ENCODE measurements around the gene PXN. TPM values are rescaled to one million over a fixed set of nuclear protein-coding genes. Genes with fewer than 3 reads are reported as not detected.

PXN gene
- 5.8 TPM for total RNA-seq

GRCh38 chr12:120265473-120266179 is at the start of gene PXN:
Gene PXN (minus strand): TSS chr12:120265730. CDS start chr12:120265629, 101 bp downstream.

GRCh38 chr12:120301962-120302815 is 36.7 kb upstream of the PXN start, which contains the start of gene SIRT4:
Gene SIRT4 (plus strand): TSS chr12:120302321. CDS start chr12:120303562, 1,241 bp downstream.

GRCh38 chr12:120292661-120293531 is 27.4 kb upstream of the PXN start, which contains the start of gene RNU4-1:
Gene RNU4-1 (minus strand): TSS chr12:120293237.

GRCh38 chr12:120194534-120195395 is 70.8 kb downstream of the PXN start, which contains the start of gene GCN1:
Gene GCN1 (minus strand): TSS chr12:120194715. CDS start chr12:120194697, 18 bp downstream.

Small RNA genes lying within 50 kb of the gene (small RNA-seq; reads per million reads assigned to genes)
- gene RNU4-1: 648 reads per million, percentile 98 among the genes with 10 or more reads in this experiment
- gene RNU4-2: 1,411 reads per million, percentile 99 among the genes with 10 or more reads in this experiment
- not detected for gene RNU6-1088P

Other genes starting within 250 kb of the PXN start
- gene RAB35, start 149.0 kb downstream of the PXN start, total RNA-seq: 28.6 TPM
- 68.7 TPM for gene GCN1, start 71.0 kb downstream of the PXN start, total RNA-seq
- 1,513 TPM for gene RPLP0, start 64.6 kb downstream of the PXN start, total RNA-seq
- gene RNU4-2, start 26.2 kb upstream of the PXN start, total RNA-seq: under 0.01 TPM
- under 0.01 TPM for gene RNU4-1, start 27.5 kb upstream of the PXN start, total RNA-seq
- gene SIRT4, start 36.6 kb upstream of the PXN start, total RNA-seq: 3.0 TPM
- gene PLA2G1B, start 62.0 kb upstream of the PXN start, total RNA-seq: not detected
- gene MSI1, start 103.4 kb upstream of the PXN start, total RNA-seq: 10.1 TPM
- gene COX6A1, start 172.4 kb upstream of the PXN start, total RNA-seq: 573 TPM
- 11.8 TPM for gene TRIAP1, start 180.7 kb upstream of the PXN start, total RNA-seq
- 35.1 TPM for gene GATC, start 180.7 kb upstream of the PXN start, total RNA-seq
- 112 TPM for gene SRSF9, start 204.0 kb upstream of the PXN start, total RNA-seq
- 303 TPM for gene DYNLL1, start 230.4 kb upstream of the PXN start, total RNA-seq

Measured in diencephalon (tissue), 1 donor.